Activated T-helper 9 cell treated with anti-CD3 and anti-CD28 coated beads, Interleukin-2, amount 50 U/mL, for 16 hours (primary cell): ENCODE results near the gene COQ8B.
A peak's percentile ranks its signal among the peaks of the same experiment; 100 is the strongest.

Experiments used
- DNase-seq: peaks from one replicate; pipeline ENCODE4 v3.0.0-alpha.2; 2020; ENCODE audit warnings: low read depth

The COQ8B gene

GRCh38 chr19:40717325-40717879 lies 716 bp upstream of the COQ8B start:
- DNase-seq, result no peak

- peak; percentile 61 for DNase-seq
Observed at GRCh38 chr19:40716031-40716481, 630 bp downstream of the COQ8B start.

- DNase-seq, result peak; percentile 89
Observed at GRCh38 chr19:40714441-40715299, 2.0 kb downstream of the COQ8B start.

- DNase-seq, result no peak
Observed at GRCh38 chr19:40713939-40714338, 2.7 kb downstream of the COQ8B start.

GRCh38 chr19:40709817-40710216 lies 6.9 kb downstream of the COQ8B start:
- DNase-seq, result no peak

- DNase-seq, result no peak
Observed at GRCh38 chr19:40707615-40708014, 9.1 kb downstream of the COQ8B start.

- no peak for DNase-seq
Observed at GRCh38 chr19:40705950-40706619, 10.6 kb downstream of the COQ8B start.

- DNase-seq, result no peak
Observed at GRCh38 chr19:40705362-40705651, 11.4 kb downstream of the COQ8B start.

GRCh38 chr19:40704491-40705361 lies 12.0 kb downstream of the COQ8B start:
- no peak for DNase-seq

- DNase-seq, result no peak
Observed at GRCh38 chr19:40703029-40703755, 13.5 kb downstream of the COQ8B start.

- no peak for DNase-seq
Observed at GRCh38 chr19:40702337-40703012, 14.2 kb downstream of the COQ8B start.

GRCh38 chr19:40701758-40702157 lies 14.9 kb downstream of the COQ8B start:
- no peak for DNase-seq

GRCh38 chr19:40700083-40700482 lies 16.6 kb downstream of the COQ8B start:
- no peak for DNase-seq

- DNase-seq, result no peak
Observed at GRCh38 chr19:40697007-40697406, 19.7 kb downstream of the COQ8B start.

GRCh38 chr19:40695881-40696280 lies 20.8 kb downstream of the COQ8B start:
- no peak for DNase-seq

- no peak for DNase-seq
Observed at GRCh38 chr19:40693896-40694295, 22.8 kb downstream of the COQ8B start.

- no peak for DNase-seq
Observed at GRCh38 chr19:40693150-40693788, 23.4 kb downstream of the COQ8B start.

GRCh38 chr19:40692212-40692551 lies 24.5 kb downstream of the COQ8B start:
- DNase-seq, result no peak

GRCh38 chr19:40691421-40692211 lies 25.1 kb downstream of the COQ8B start:
- no peak for DNase-seq
